Lung (tissue), 12 donors: ENCODE measurements around the gene GRIP2. TPM values are rescaled to one million over a fixed set of nuclear protein-coding genes. Genes with fewer than 3 reads are reported as not detected.

Source experiments
- ATAC-seq: fragments of 200-7000 bp; cut with Tn5 transposase; one replicate; pipeline ENCODE4 v1.9.1; 2020; ENCODE audit warnings: moderate number of reproducible peaks; ENCODE audit not compliant: insufficient read depth, low FRiP score
- DNase-seq, 3 donors: peaks; one replicate each; pipeline ENCODE4 v3.0.0-alpha.2; 2013 to 2017
- H3K27ac ChIP-seq, 2 donors: one replicate each; pipeline ENCODE4 v1.5.1; 2013; ENCODE audit warnings: mild to moderate bottlenecking in 2 of 2, moderate library complexity in 2 of 2, control low read depth in 1 of 2, inconsistent platforms in 1 of 2, low read depth in 1 of 2, low read length in 1 of 2
- H3K27me3 ChIP-seq, 3 donors: one replicate each; pipeline ENCODE4 v1.5.1; 2013; ENCODE audit warnings: low read length in 2 of 3; ENCODE audit not compliant: control insufficient read depth in 3 of 3, insufficient read depth in 3 of 3
- H3K36me3 ChIP-seq, 4 donors: one replicate each; pipeline ENCODE4 v1.5.1; 2013; ENCODE audit warnings: low read length in 4 of 4, mild to moderate bottlenecking in 1 of 4, moderate library complexity in 1 of 4; ENCODE audit not compliant: control insufficient read depth in 4 of 4, insufficient read depth in 4 of 4
- H3K4me1 ChIP-seq, 5 donors: one replicate each; pipeline ENCODE4 v1.5.1; 2013; ENCODE audit warnings: low read length in 5 of 5, mild to moderate bottlenecking in 2 of 5, moderate library complexity in 1 of 5; ENCODE audit not compliant: control insufficient read depth in 5 of 5, insufficient read depth in 5 of 5
- H3K4me3 ChIP-seq: one replicate; pipeline ENCODE4 v1.5.1; 2013; ENCODE audit warnings: mild to moderate bottlenecking, control low read depth, moderate library complexity
- H3K9ac ChIP-seq, 2 donors: one replicate each; pipeline ENCODE4 v1.5.1; 2013; ENCODE audit warnings: low read length in 2 of 2, control low read depth in 1 of 2; ENCODE audit not compliant: insufficient read depth in 1 of 2
- H3K9me3 ChIP-seq, 4 donors: one replicate each; pipeline ENCODE4 v1.5.1; 2013; ENCODE audit warnings: low read length in 3 of 4, mild to moderate bottlenecking in 1 of 4, moderate library complexity in 1 of 4; ENCODE audit not compliant: control insufficient read depth in 4 of 4, insufficient read depth in 3 of 4
- CTCF ChIP-seq: IDR thresholded peaks from 2 replicates; pipeline ENCODE4 v1.5.1; 2012; ENCODE audit warnings: mild to moderate bottlenecking; ENCODE audit errors: control extremely low read depth, extremely low read depth
- WGBS, 2 donors: extraction: QIAGEN DNeasy Blood & Tissue Kit; methylation state at CpG; one replicate each; pipeline ENCODE4 v1.1.7; 2013; 5-methylcytosine and 5-hydroxymethylcytosine counted together
- polyA plus RNA-seq, 2 donors: library from polyadenylated mRNA; stranded (reverse); fragments of 200-250 nt; gene quantifications; one replicate each; pipeline ENCODE4 v1.2.1, GENCODE V29; 2013
- total RNA-seq, 2 donors: library from RNA; depleted of rRNA in 1 of 2; stranded (reverse); fragments of >200 nt in 1 of 2; gene quantifications; one replicate each; pipeline ENCODE4 v1.2.1, GENCODE V29; 2014 to 2021
- donor health status: control.
- donor health status: control.
- donor health status: Bipolar disorder and iron deficiency.
- donor health status: healthy.
- donor health status: DM: yes; HTN: yes; CAD: no.

GRIP2 gene
- total and polyA plus RNA-seq, 4 donors: 0.05 to 1.2 (median 0.64) TPM

- no peak overlapping the region for H3K9ac ChIP-seq
- H3K9me3 ChIP-seq: no peaks in the 10 kb centered on the region
- H3K36me3 ChIP-seq: no peaks in the 10 kb centered on the region
- H3K27ac ChIP-seq: no peak overlapping the region
- H3K4me3 ChIP-seq: no peak overlapping the region
- peaks cover 0 to 5% (median 0%) of the 10 kb centered on the region in 3 donors for H3K27me3 ChIP-seq
- H3K4me1 ChIP-seq: peaks cover 0 to 3% (median 0%) of the 10 kb centered on the region in 5 donors
- DNase-seq: no peak
- 94 to 95% methylated on average over 20 of the region's 20 CpGs for whole genome bisulfite sequencing, 2 donors
- no peak for TF ChIP-seq CTCF
- ATAC-seq: no peak
Observed at GRCh38 chr3:14544282-14545250, 4.4 kb upstream of the GRIP2 start.

- Histone ChIP-seq H3K4me3 (no peak overlapping the region), H3K27me3 (peaks cover 0 to 3% (median 0%) of the 10 kb centered on the region in 3 donors), H3K9me3 (no peaks in the 10 kb centered on the region), H3K4me1 (peaks cover 0 to 6% (median 0%) of the 10 kb centered on the region in 5 donors), H3K9ac (no peak overlapping the region), H3K36me3 (no peaks in the 10 kb centered on the region), H3K27ac (no peak overlapping the region)
- TF ChIP-seq CTCF: no peak
- ATAC-seq (no peak), DNase-seq (no peak)
- WGBS, 2 donors: 80 to 83% methylated on average over 4 of the region's 4 CpGs
Observed at GRCh38 chr3:14543446-14543845, 3.3 kb upstream of the GRIP2 start.

GRCh38 chr3:14542656-14543055, 2.5 kb upstream of the GRIP2 start:
- H3K4me3 ChIP-seq: no peak overlapping the region
- no peak overlapping the region for H3K27ac ChIP-seq
- ATAC-seq (no peak), DNase-seq (no peak)
- H3K9ac ChIP-seq: no peak overlapping the region
- TF ChIP-seq CTCF: no peak
- WGBS, 2 donors: 87 to 88% methylated on average over 3 of the region's 3 CpGs
- peaks cover 0 to 3% (median 0%) of the 10 kb centered on the region in 3 donors for H3K27me3 ChIP-seq
- H3K9me3 ChIP-seq: no peaks in the 10 kb centered on the region
- no peaks in the 10 kb centered on the region for H3K36me3 ChIP-seq
- H3K4me1 ChIP-seq: peaks cover 0 to 6% (median 0%) of the 10 kb centered on the region in 5 donors
